ENCODE measurements around the gene CSPG4. TPM values are rescaled to one million over a fixed set of nuclear protein-coding genes. Genes with fewer than 3 reads are reported as not detected.
"Not testable (repeated sequence)": the region's sequence is repeated elsewhere in the genome, so short reads cannot be mapped to it uniquely, and the experiment has no call there.

Gene CSPG4
- total RNA-seq, 1 experiment from 2014 or later = 0.20 TPM

DNA sequence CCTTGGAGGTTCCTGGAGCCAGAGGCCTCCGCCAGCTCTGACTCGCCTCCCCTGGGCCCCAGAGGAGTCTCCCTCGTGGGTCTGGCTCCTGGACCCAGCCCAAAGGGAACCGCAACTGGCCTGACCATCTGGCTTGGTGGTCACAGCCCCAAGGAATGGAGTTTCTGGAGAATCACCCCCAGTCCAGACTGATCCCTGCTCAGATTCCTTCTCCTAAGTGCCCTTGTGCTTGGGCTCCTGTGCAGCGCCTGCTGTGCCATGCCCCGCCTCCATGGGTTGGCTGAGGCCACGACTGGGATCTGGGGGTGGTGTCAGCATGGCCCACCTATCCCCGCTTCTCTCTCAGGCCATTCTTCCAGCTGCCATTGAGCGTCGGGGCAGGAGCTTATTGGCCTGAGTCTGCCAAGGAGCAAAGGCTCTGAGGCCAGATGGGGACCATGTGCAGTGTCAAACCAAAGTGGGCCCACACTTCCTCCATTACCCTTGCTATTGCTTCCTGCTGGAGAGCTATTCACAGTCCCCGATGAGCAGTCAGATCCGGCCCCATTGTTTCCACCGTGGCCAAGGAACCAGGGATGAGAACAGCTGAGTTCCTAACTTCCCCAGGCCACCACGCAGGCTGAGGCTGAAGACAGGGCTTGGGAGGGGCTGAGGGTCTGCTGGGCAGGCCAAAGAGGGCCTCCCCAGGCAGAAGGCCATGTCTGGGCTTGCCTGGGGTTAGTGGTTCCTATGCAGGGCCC lies 19.0 kb downstream of the CSPG4 start:
- Mint-ChIP-seq H3K27me3 (ENCODE audit: insufficient read depth, unreplicated experiment) (no peaks in the 10 kb centered on the region), H3K4me3 (ENCODE audit: unreplicated experiment) (no peak overlapping the region), H3K27ac (ENCODE audit: unreplicated experiment) (no peak overlapping the region), H3K9me3 (ENCODE audit: unreplicated experiment) (no peaks in the 10 kb centered on the region), H3K4me1 (ENCODE audit: low read depth, unreplicated experiment) (no peaks in the 10 kb centered on the region), H3K36me3 (ENCODE audit: insufficient read depth, unreplicated experiment) (no peaks in the 10 kb centered on the region)
- H3K36me3 ChIP-seq (ENCODE audit: control insufficient read depth, insufficient read depth, low read length) = no peaks in the 10 kb centered on the region
- TF ChIP-seq, protein P1, sequence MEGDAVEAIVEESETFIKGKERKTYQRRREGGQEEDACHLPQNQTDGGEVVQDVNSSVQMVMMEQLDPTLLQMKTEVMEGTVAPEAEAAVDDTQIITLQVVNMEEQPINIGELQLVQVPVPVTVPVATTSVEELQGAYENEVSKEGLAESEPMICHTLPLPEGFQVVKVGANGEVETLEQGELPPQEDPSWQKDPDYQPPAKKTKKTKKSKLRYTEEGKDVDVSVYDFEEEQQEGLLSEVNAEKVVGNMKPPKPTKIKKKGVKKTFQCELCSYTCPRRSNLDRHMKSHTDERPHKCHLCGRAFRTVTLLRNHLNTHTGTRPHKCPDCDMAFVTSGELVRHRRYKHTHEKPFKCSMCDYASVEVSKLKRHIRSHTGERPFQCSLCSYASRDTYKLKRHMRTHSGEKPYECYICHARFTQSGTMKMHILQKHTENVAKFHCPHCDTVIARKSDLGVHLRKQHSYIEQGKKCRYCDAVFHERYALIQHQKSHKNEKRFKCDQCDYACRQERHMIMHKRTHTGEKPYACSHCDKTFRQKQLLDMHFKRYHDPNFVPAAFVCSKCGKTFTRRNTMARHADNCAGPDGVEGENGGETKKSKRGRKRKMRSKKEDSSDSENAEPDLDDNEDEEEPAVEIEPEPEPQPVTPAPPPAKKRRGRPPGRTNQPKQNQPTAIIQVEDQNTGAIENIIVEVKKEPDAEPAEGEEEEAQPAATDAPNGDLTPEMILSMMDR (IDR thresholded peaks at IDR 0.05; ENCODE audit: insufficient read depth in 1 of 2, low read depth in 1 of 2, low read length in 1 of 2, severe bottlenecking in 1 of 2, unreplicated experiment in 1 of 2) = no peak
- H3K4me3 ChIP-seq (ENCODE audit: low read depth, low read length) = no peak overlapping the region
- CTCF ChIA-PET = interaction anchor here (1.2 to 1.5 kb wide), 2 partner anchors 7 to 108 kb away, joined by 4 to 5 read pairs; no protein-coding TSS in a partner anchor
- no peak for DNase-seq
- H3K27me3 ChIP-seq (replicated peaks; ENCODE audit: control insufficient read depth, insufficient read depth, low read length) = no peaks in the 10 kb centered on the region
- POLR2A ChIA-PET = no interaction called here
- intact Hi-C loops (cut with micrococcal nuclease; ENCODE audit: unreplicated experiment) = no loop called here
- no peaks in the 10 kb centered on the region for H3K4me1 ChIP-seq
- no TSS peak for BruUV-seq (replicated peaks)
- no peaks in the 10 kb centered on the region for H3K9me3 ChIP-seq

DNA sequence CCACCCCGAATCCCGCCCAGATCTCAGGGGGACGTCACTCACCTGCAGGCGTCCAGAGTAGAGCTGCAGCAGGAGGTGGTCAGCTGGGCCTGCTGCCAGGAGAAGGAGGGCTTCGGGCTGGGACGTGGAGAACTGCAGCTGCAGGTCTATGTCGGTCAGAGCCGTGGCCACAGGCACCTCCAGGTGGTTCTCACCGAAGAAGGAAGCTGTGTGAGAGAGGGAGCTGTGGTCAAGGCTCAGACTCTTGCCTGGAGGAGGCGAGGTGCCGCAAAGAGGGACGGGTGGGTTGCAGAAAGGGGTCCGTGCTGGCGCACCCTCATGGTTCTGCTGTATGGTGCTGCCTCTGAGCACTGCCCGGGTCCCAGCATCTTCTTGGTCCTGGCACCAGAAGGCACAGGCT lies 19.6 kb downstream of the CSPG4 start:
- POLR2A ChIA-PET; H3K9me3 ChIP-seq; H3K4me1 ChIP-seq; H3K36me3 Mint-ChIP-seq (ENCODE audit: insufficient read depth, unreplicated experiment); H3K27me3 ChIP-seq (replicated peaks; ENCODE audit: control insufficient read depth, insufficient read depth, low read length); BruUV-seq (replicated peaks); CTCF ChIA-PET; H3K4me3 ChIP-seq (ENCODE audit: low read depth, low read length); H3K27me3 Mint-ChIP-seq (ENCODE audit: insufficient read depth, unreplicated experiment); intact Hi-C loops (cut with micrococcal nuclease; ENCODE audit: unreplicated experiment); H3K9me3 Mint-ChIP-seq (ENCODE audit: unreplicated experiment); H3K4me3 Mint-ChIP-seq (ENCODE audit: unreplicated experiment); H3K27ac Mint-ChIP-seq (ENCODE audit: unreplicated experiment); H3K36me3 ChIP-seq (ENCODE audit: control insufficient read depth, insufficient read depth, low read length); H3K4me1 Mint-ChIP-seq (ENCODE audit: low read depth, unreplicated experiment); DNase-seq: not testable (repeated sequence)

DNA sequence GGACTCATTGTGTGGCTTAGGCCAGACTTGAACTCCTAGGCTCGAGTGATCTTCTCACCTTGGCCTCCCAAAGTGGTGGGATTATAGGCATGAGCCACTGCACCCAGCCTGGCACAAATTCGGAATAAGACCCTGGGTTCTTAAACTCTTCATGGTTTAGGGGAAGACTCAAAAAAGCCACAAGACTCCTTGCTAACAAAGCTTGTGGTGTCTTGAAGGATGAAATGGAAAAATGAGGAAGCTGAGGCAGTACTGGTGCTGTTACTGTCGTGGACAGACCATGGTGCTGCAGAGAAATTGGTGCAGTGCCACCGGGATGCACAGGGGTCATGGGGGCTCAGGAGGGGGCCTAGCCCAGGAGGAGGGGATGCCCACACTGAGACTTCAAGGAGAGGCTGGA lies 20.3 kb downstream of the CSPG4 start:
- H3K27ac Mint-ChIP-seq (ENCODE audit: unreplicated experiment); H3K4me3 ChIP-seq (ENCODE audit: low read depth, low read length); H3K9me3 ChIP-seq; POLR2A ChIA-PET; H3K36me3 Mint-ChIP-seq (ENCODE audit: insufficient read depth, unreplicated experiment); H3K36me3 ChIP-seq (ENCODE audit: control insufficient read depth, insufficient read depth, low read length); H3K27me3 ChIP-seq (replicated peaks; ENCODE audit: control insufficient read depth, insufficient read depth, low read length); H3K4me1 ChIP-seq; H3K4me1 Mint-ChIP-seq (ENCODE audit: low read depth, unreplicated experiment); DNase-seq; H3K4me3 Mint-ChIP-seq (ENCODE audit: unreplicated experiment); BruUV-seq (replicated peaks); H3K27me3 Mint-ChIP-seq (ENCODE audit: insufficient read depth, unreplicated experiment); CTCF ChIA-PET; intact Hi-C loops (cut with micrococcal nuclease; ENCODE audit: unreplicated experiment); H3K9me3 Mint-ChIP-seq (ENCODE audit: unreplicated experiment): not testable (repeated sequence)

DNA sequence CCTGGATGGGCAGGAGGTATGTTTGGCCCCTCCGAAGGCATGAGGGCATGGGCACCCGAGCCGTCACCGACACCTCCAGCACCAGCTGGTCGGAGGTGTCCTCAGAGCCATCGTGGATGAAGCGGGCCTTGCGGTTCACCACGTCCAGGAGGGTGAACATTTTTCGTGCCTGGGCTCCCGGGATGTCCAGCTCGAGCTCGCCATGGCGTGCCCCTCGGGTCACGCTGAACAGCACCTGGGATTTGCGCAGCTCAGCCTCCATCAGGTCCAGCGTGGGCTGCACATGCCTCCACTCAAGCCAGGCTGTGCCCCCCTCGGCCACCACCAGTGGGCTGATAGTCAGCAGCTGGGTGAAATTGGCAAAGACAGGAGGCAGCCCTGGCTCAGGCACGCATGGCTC lies 23.2 kb downstream of the CSPG4 start:
- CTCF ChIA-PET = not testable (repeated sequence)

More for the DNA sequence above, 23.2 kb downstream of the CSPG4 start:
- H3K36me3 Mint-ChIP-seq (ENCODE audit: insufficient read depth, unreplicated experiment); intact Hi-C loops (cut with micrococcal nuclease; ENCODE audit: unreplicated experiment); POLR2A ChIA-PET; H3K4me1 ChIP-seq; H3K4me3 ChIP-seq (ENCODE audit: low read depth, low read length); H3K27ac Mint-ChIP-seq (ENCODE audit: unreplicated experiment); H3K4me1 Mint-ChIP-seq (ENCODE audit: low read depth, unreplicated experiment); H3K9me3 ChIP-seq; BruUV-seq (replicated peaks); H3K4me3 Mint-ChIP-seq (ENCODE audit: unreplicated experiment); H3K36me3 ChIP-seq (ENCODE audit: control insufficient read depth, insufficient read depth, low read length); H3K9me3 Mint-ChIP-seq (ENCODE audit: unreplicated experiment); H3K27me3 ChIP-seq (replicated peaks; ENCODE audit: control insufficient read depth, insufficient read depth, low read length); H3K27me3 Mint-ChIP-seq (ENCODE audit: insufficient read depth, unreplicated experiment); DNase-seq: not testable (repeated sequence)
